ENCODE results near the gene ADCY3. TPM values are rescaled to one million over a fixed set of nuclear protein-coding genes. Genes with fewer than 3 reads are reported as not detected.
A peak's percentile ranks its signal among the peaks of the same experiment; 100 is the strongest.

The ADCY3 gene
- total and polyA plus RNA-seq, 7 donors, result 9.2 to 15.2 (median 12.1) TPM

GRCh38 chr2:24819442-24820174 lies 100.4 kb downstream of the ADCY3 start:
- Histone ChIP-seq H3K27ac (no peak overlapping the region), H3K4me3 (no peak overlapping the region), H3K36me3 (ENCODE audit: insufficient read depth in 1 of 2, low read depth in 1 of 2) (peaks cover 0 to 28% of the 10 kb centered on the region in 2 donors), H3K27me3 (ENCODE audit: insufficient read depth in 3 of 3, low read length in 2 of 3) (no peaks in the 10 kb centered on the region), H3K9me3 (no peaks in the 10 kb centered on the region), H3K4me1 (no peaks in the 10 kb centered on the region)
- 85 to 86% (median 85%) methylated on average over 21 of the region's 21 CpGs for WGBS, 3 donors
- DNase-seq (no peak), ATAC-seq (no peak)
- intact Hi-C loops (cut with DNase I), result no loop called here
- TF ChIP-seq CTCF (IDR thresholded peaks at IDR 0.05), result no peak

- H3K4me1 ChIP-seq, result no peaks in the 10 kb centered on the region
- H3K9me3 ChIP-seq, result no peaks in the 10 kb centered on the region
- WGBS, 3 donors, result 73 to 89% (median 81%) methylated on average over 9 of the region's 9 CpGs
- no peak overlapping the region for H3K27ac ChIP-seq
- intact Hi-C loops (cut with DNase I), result no loop called here
- no peak for TF ChIP-seq CTCF (IDR thresholded peaks at IDR 0.05)
- no peaks in the 10 kb centered on the region for H3K27me3 ChIP-seq (ENCODE audit: insufficient read depth in 3 of 3, low read length in 2 of 3)
- no peak overlapping the region for H3K4me3 ChIP-seq
- ATAC-seq (no peak), DNase-seq (peak in 1 of 2 donors; percentile 19)
- peaks cover 0 to 28% of the 10 kb centered on the region in 2 donors for H3K36me3 ChIP-seq (ENCODE audit: insufficient read depth in 1 of 2, low read depth in 1 of 2)
These were observed 101.3 kb downstream of the ADCY3 start for GRCh38 chr2:24818721-24819167.

GRCh38 chr2:24816884-24817283 lies 103.2 kb downstream of the ADCY3 start:
- no peaks in the 10 kb centered on the region for H3K9me3 ChIP-seq
- no peak for DNase-seq
- H3K27me3 ChIP-seq (ENCODE audit: insufficient read depth in 3 of 3, low read length in 2 of 3), result no peaks in the 10 kb centered on the region
- no peak overlapping the region for H3K27ac ChIP-seq
- H3K4me3 ChIP-seq, result no peak overlapping the region
- intact Hi-C loops (cut with DNase I), result no loop called here
- peak in 1 of 4 donors; percentile 58 for ATAC-seq
- no peak for TF ChIP-seq CTCF (IDR thresholded peaks at IDR 0.05)
- WGBS, 3 donors, result 86 to 90% (median 89%) methylated on average over 4 of the region's 4 CpGs
- peaks cover 0 to 28% of the 10 kb centered on the region in 2 donors for H3K36me3 ChIP-seq (ENCODE audit: insufficient read depth in 1 of 2, low read depth in 1 of 2)
- H3K4me1 ChIP-seq, result no peaks in the 10 kb centered on the region

GRCh38 chr2:24816404-24816803 lies 103.6 kb downstream of the ADCY3 start:
- ATAC-seq (no peak), DNase-seq (no peak)
- WGBS, 3 donors, result 95 to 96% (median 96%) methylated on average over 6 of the region's 6 CpGs
- no peak for TF ChIP-seq CTCF (IDR thresholded peaks at IDR 0.05)
- no peaks in the 10 kb centered on the region for H3K27me3 ChIP-seq (ENCODE audit: insufficient read depth in 3 of 3, low read length in 2 of 3)
- intact Hi-C loops (cut with DNase I), result no loop called here
- no peak overlapping the region for H3K4me3 ChIP-seq
- no peaks in the 10 kb centered on the region for H3K4me1 ChIP-seq
- peaks cover 0 to 28% of the 10 kb centered on the region in 2 donors for H3K36me3 ChIP-seq (ENCODE audit: insufficient read depth in 1 of 2, low read depth in 1 of 2)
- H3K27ac ChIP-seq, result no peak overlapping the region
- H3K9me3 ChIP-seq, result no peaks in the 10 kb centered on the region

Data from psoas muscle (tissue), 8 donors.